Activated CD8-positive, alpha-beta memory T cell treated with anti-CD3 and anti-CD28 coated beads for 1 hour (primary cell): Measurements from ENCODE around the gene POLE3.
"Not testable (repeated sequence)": the region's sequence is repeated elsewhere in the genome, so short reads cannot be mapped to it uniquely, and the experiment has no call there.

Source experiments
- DNase-seq, 2 donors: peaks; one replicate each; pipeline ENCODE4 v3.0.0-alpha.2; 2020; ENCODE audit warnings: low read depth in 1 of 2; ENCODE audit errors: extremely low read depth in 1 of 2

POLE3 gene

DNA sequence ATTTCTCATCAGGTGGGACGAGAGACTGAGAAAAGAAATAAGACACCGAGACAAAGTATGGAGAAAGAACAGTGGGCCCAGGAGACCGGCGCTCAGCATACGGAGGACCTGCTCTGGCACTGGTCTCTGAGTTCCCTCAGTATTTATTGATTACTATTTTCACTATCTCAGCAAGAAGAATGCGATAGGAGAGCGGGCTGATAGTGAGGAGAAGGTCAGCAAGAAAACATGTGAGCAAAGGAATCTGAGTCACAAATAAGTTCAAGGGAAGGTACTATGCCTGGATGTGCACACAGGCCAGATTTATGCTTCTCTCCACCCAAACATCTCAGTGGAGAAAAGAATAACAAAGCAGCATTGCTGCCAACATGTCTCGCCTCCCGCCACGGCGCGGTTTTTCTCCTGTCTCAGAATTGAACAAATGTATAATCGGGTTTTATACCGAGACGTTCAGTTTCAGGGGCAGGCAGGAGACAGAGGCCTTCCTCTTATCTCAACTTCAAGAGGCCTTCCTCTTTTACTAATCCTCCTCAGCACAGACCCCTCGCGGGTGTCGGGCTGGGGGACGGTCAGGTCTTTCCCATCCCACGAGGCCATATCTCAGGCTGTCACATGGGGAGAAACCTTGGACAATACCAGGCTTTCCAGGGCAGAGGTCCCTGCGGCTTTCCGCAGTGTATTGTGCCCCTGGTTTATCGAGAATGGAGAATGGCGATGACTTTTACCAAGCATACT, 31.2 kb downstream of the POLE3 start:
- not testable (repeated sequence) for DNase-seq

- DNase-seq, result peak; percentile 57 to 68
Observed at GRCh38 chr9:113376634-113377567, 33.6 kb downstream of the POLE3 start, which contains the start of gene HDHD3. Gene HDHD3 (minus strand): TSS chr9:113376986. CDS start chr9:113374354, 2,632 bp downstream.

DNA sequence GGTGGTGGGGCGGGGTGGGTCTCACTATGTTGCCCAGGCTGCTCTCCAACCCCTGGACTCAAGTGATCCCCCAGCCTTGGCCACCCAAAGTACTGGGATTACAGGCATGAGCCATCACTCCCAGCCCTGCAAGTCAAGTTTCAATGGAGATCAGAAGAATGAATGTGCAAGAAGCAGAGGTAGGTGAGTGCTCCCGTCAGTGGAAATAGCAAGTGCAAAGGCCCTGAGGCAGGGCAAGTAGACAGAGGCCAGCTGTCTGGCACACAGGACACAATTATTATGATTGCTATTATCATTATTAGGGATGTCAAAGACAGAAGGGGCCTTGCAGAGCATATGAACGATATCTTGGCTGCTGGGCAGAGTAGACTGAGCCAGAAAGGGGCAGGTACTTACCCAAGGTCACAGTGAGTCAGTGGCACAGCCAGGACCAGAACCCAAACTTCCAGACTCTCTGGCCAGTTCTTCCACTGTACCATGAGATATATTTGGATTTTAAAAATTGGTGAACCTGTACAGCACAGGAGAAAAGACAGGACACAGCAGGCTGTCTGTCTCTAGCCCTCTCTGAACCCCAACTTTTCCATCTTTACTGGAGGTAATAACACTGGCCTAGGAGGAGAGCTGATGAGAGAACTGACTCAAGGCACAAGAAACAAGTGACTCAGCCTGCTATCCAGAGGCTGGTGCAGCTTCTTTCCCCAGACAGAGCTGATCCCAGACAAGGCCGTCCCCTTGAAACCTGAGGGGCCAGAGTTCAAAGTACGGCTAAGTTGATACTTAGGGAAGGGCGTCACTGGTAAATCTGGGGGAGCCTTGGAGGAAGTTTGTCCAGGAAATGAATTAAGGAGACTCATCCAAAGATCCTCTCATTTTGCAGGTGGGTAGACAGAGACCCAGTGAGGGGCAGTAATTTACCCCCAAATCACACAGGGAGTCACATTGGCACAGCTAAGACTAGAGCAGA, 35.1 kb downstream of the POLE3 start:
- no peak for DNase-seq

DNA sequence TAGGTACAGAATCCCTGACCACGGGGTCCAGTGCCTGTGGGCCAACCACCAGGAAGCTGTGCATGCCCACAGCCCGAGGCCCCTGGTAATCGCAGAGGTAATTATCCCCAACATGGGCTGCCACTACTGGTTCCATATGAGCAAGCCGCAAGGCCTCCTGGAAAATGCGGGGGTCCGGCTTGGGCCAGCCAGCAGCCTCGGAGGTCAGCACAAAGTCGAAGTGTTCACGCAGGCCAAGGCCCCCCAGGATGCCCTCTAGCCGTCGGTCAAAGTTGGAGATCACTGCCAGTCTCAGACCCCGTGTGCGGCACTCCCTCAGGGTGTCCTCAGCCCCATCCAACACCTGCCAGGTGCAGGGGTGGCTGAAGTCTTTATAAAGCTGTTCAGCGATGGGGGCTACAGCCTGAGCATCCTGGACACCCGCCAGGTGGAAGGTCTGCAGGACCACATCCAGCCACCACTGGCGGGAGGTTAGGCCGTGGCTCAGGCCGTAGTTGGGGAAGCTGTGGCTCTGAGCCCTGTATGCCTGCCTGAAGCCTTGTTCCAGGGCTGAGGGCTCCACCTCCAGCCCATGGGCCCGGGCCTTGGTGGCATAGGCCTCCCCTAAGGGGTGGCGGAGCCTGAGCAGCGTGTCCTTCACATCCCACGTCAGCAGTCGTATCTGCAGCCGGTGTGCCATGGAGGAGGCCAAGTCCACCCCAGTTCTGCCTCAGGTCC, 36.6 kb downstream of the POLE3 start:
- DNase-seq, result no peak

DNA sequence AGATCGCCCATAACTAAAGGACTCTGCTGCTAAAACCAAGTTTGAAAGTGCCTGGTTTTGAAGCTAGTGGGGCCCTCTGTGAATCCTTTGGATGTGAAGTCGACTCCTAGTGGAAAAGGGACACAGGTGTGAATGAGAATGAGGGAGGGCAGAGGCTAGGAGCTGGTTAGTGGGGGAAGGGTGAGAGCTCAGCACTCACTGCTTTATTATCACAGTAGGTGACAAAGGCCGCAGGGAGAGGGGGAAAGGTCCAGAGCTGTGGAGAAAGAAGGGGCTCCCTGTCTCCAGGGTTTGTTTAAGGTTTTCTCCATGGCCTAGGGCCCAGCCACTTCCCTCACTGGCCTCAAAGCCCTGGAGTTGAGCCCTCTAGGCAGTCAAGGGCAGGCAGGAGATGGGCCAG, 37.2 kb downstream of the POLE3 start:
- DNase-seq, result no peak

DNA sequence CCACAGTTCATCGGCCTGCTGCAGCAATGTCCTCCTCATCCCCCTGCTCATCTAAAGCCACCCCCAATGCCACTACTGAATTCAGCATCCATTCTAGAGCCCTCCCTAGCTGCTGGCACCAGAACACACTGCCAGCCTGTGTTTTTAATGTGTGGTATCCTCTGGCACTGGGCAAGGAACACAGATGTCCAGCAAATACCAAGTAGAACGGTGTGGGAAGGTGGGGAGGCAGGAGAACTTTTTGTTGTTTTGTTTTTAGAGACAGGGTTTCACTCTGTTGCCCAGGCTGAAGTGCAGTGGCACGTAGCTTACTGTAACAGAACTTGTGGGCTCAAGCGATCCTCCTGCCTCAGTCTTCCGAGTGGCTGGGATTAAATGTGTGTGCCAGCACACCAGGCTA, 38.4 kb downstream of the POLE3 start:
- DNase-seq, result no peak

DNA sequence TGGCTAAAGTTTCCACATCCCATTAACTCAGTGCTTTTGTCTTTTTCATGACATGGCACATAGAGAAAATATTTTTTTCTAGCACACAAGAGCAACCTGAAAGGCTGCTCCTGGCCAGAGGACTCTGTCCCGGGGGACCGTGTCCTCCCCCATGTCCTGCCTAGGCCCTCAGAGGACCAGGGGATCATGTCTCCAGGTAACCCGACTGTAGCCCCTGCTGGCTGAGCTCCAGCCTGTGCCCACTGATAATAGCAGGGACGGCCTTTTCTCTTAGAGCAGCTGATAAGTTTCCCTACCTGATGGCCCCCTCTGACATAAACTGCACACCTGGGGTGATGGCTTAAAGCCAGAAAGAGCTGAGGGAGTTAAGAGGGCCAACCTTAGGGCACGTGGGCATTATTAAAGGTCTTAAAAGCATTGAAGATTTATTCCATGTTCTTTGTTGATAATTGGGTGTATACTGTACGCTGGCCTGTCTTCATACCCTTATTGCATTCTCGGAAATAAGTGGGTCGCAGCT, 39.6 kb downstream of the POLE3 start:
- no peak for DNase-seq

GRCh38 chr9:113369855-113370140, 40.7 kb downstream of the POLE3 start:
- DNase-seq, result no peak

GRCh38 chr9:113368982-113369854, 41.3 kb downstream of the POLE3 start:
- no peak for DNase-seq

DNA sequence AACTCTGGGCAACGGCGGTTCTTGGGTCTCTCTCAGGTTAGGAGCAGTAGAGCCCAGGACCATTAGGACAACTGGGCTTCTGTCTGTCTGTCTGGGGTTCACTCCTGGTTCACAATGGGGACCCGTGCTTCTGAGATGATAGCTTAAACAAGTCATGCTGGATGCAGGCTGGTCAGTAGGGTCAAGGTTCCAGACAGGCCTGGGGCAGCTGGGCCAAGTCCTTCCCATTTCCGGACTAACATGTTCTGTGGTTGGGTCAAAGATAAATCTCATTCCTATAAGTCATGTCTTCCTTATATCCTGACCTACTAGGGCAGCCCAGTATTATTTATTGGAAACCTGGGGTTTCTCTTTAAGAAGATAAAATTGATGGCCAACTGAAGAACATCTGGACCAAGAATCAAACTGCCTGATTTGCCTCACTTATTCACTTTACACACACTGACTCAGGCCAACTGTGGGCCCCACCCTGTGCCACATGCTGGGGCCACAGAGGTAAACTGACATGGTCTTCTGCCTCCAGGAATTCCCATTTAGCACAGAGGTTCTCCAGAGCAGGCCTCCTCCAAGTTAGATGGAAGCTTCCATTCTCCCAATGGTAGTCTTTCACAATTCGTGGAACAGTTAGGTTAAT, 42.0 kb downstream of the POLE3 start:
- DNase-seq, result no peak

DNA sequence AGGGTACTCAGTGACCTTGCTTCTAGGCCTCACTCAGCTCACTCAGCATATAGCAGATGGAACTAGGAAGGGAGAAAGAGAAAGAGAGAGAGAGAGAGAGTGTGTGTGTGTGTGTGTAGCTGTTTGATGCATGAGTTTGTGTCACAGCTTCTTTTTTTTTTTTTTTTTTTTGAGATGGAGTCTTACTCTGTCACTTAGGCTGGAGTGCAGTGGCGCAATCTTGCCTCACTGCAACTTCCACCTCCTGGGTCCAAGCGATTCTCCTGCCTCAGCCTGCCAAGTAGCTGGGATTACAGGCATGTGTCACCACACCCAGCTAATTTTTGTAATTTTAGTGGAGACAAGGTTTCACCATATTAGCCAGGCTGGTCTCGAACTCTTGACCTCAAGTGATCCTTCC, 44.8 kb downstream of the POLE3 start:
- DNase-seq, result not testable (repeated sequence)

- DNase-seq, result no peak
Observed at GRCh38 chr9:113364951-113365350, 45.5 kb downstream of the POLE3 start.

DNA sequence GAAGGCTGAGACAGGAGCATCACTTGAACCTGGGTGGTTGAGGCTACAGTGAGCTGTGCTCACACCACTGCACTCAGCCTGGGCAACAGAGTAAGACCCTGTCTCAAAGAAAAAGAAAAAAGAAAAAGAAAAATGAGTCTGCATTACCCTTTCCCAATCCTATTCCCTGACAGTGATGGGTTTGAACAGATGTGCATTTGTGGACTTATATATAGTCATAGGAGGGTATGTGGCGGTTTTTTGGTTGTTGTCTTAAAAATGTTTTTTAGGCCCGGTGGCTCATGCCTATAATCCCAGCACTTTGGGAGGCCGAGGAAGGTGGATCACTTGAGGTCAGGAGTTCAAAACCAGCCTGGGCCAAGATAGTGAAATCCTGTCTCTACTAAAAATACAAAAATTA, 47.1 kb downstream of the POLE3 start:
- no peak for DNase-seq

- no peak for DNase-seq
Observed at GRCh38 chr9:113361304-113362018, 49.0 kb downstream of the POLE3 start.

DNA sequence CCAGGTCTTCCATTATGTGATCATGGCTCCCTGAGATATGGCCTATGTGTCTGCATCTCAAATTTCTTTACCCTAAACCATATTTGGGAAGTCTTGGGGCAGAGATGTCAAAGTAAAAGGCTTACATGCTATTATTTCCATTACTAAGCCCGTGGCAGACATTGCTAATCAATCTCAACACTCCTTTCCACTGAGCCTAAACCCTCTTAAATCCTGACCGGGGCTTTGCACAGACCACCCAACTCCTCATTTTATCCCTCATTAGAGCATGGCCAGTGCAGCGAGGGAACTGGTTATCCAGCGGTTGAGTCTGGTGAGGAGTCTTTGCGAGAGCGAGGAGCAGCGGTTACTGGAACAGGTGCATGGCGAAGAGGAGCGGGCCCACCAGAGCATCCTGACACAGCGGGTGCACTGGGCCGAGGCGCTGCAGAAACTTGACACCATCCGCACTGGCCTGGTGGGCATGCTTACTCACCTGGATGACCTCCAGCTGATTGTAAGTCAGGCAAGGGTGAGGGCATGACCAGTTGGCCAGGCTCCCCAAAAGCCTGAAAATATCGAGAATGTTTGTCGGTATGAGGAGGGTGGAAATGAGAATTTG, 50.1 kb downstream of the POLE3 start:
- DNase-seq, result no peak

GRCh38 chr9:113359385-113359784, 51.1 kb downstream of the POLE3 start:
- no peak for DNase-seq
